ENCODE measurements around the gene CENPA. TPM values are rescaled to one million over a fixed set of nuclear protein-coding genes. Genes with fewer than 3 reads are reported as not detected.
"Not testable (repeated sequence)": the region's sequence is repeated elsewhere in the genome, so short reads cannot be mapped to it uniquely, and the experiment has no call there.

The CENPA gene
- 1.3 TPM for total RNA-seq

DNA sequence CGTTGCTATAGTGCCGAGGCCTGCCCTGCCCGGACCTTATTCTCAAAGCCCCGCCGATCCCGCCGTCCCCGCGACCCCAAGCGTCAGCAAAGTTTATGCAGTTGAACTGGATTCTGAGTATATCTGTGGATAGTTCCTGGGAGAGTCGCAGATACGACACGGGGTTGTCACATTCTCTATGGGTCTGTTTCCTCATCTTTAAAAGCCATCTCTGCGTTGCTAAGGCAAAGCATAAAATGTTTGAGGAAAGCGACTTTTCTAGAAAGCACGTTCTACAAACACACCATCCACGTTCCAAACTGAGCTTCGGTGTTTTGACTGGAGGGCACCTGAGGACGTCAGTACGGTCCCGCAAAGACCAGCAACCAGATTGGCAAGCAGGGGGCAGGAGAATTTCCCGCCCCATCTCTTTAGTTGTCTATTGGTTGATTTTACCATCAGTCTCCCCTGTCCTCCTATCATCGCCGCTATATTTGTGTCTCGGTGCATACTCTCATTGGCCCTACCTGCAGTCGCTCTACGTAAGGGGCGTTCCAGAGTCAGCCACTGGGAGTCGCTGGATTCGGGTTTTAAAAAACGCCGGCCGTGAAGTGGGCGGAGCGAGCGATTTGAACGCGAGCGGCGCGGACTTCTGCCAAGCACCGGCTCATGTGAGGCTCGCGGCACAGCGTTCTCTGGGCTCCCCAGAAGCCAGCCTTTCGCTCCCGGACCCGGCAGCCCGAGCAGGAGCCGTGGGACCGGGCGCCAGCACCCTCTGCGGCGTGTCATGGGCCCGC lies at the start of gene CENPA:
TSS of gene CENPA (plus strand) at position 626 of the 776 bp plus-strand sequence. CDS start at position 767, 141 bp downstream.
- peak; percentile 99 for DNase-seq (ENCODE audit: low spot score)

DNA sequence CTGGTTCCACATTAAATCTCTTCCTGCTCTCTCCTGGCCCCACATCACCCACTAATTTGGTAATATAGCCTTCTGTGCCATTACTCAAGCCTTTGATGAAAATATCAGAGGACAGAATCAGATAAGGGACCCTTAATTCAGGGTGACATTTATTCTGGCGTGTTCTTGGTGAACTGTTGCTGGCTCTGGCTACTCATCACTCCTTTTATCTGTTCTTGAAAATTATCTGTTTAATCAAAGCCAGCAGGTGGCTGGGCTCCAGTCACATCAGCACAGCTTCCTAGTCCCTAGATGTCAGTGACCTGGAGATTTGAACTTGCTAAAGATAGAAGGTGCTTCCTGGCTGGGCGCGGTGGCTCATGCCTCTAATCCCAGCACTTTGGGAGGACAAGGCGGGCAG lies 48.6 kb upstream of the CENPA start:
- no peak for DNase-seq (ENCODE audit: low spot score)

DNA sequence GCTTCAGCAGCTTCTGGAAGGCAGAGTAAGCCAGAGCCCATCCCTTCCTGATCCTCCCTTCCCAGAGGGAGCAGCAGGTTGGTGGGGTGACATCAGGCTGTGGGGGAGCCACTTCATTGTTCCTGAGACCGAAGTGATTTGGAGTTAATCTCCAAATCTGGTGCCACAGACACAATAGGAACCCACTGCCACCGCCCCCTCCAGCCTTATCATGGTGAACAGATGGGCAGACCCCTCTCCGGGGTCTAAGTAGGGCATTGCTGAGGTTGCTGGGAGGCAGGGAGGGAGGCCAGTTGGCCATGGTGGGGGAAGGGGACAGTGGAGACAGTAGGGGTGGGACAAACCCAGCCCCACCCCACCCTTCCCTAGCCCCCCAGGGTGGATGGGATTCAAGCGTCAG lies 47.4 kb upstream of the CENPA start:
- DNase-seq (ENCODE audit: low spot score) = no peak

DNA sequence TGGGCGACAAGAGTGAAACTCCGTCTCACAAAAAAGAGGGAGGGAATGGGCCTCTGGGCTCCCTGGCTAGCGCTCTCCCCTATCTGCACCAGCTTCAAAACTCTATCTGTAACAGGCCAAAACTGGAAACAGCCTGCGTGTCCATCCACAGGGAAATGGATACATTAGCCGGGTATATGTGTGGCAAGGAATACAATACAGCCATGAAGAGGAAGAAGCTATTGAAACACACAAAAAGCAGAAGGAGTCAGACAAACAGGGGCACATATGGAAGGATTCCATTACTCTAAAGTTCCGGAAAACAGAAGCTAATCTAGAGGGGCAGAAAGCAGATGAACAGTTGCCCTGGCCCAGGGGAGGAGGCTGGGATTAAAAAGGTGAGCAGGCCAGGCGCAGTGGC lies 46.3 kb upstream of the CENPA start:
- DNase-seq (ENCODE audit: low spot score) = no peak

DNA sequence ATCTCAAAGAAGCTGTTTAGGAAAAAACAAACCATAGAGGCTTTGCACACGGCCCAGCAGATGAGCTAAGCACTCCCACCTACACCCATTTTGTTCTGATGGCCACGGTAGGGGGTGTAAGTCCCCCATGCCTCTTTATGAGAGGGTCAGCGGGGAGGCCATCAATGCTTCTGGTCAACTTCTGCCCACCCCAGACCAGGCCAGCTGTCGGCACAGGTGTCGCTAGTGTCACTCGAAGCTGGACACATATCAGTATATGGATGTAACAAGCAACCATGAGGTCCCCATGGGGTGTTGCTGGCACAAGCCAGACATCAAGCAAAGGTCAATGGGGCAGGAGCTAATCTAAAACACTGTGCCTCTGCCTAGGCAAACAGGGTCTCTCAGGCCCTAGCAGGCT lies 45.5 kb upstream of the CENPA start:
- DNase-seq (ENCODE audit: low spot score) = no peak

DNA sequence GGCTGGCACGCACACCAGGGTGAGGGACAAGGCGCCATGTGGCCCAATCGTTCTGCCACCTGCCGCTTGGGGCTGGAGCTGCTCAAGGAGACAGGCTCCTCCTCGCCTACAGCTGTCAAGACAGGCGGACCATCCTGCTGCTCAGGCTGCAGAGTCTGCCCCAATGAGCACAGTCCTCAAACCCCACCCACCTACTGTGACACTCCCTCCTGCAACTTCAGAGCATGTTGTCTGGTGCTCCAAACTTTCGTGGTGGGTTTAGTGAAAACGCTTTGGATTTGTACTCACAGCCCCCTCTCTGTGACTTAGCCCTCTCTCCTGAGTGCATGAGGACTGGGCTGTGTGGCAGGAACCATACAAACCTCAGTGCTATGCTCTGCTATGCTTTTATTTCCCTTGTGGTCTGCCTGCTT lies 45.0 kb upstream of the CENPA start:
- DNase-seq (ENCODE audit: low spot score) = no peak

DNA sequence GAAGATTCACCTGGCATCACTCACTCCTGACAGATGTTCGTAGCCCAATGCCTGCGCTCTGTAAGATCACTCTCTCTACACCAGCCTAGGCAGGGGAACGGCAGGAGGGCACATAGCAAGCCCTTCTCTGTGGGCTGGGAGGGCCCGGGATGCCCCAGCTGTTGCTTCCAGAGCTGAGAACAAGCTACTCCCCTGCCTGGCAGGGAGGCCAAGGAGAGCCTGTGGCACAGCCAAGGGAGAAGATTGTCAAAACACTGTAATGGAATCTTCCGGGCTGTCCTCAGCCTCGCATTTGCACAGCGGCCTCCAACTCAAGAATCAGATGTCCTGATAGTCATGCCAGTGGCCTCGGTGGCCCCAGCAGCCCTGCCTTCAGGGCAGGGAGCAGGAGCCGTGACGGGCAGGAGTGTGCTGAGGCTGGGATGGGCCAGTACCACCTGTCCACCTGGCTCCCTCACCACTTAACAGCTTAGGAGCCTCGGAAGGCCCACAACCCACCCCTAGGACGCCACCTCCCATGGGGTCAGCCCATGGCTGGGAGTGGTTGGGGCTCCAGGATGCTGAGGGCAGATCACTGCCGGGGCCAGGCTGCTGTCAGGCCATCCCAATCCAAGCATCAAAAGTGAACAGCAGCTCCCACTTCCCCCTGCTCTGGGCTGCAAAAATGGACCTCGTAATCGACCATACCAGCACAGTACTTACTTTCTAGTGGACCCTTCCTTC lies 43.6 kb upstream of the CENPA start:
- DNase-seq (ENCODE audit: low spot score) = no peak

DNA sequence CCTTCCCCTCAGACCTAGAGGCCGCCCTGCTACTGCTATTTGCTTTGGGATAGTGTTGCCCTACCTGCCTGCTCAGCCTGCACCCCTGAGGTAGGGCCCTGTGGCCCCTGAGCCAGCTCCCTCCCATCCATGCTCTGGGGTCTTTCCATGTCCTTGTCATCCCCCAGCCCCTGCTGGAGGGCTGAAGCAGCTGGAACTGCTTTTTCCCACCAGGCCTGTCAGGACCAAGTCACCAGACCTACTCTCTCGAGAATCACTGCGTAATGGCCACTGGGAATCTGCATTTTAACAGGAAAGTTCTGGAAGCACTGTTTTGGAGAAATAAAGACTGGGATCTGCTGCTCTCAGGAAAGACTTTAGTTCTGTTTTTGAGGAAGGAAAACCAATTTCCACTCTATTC lies 42.0 kb upstream of the CENPA start:
- no peak for DNase-seq (ENCODE audit: low spot score)

DNA sequence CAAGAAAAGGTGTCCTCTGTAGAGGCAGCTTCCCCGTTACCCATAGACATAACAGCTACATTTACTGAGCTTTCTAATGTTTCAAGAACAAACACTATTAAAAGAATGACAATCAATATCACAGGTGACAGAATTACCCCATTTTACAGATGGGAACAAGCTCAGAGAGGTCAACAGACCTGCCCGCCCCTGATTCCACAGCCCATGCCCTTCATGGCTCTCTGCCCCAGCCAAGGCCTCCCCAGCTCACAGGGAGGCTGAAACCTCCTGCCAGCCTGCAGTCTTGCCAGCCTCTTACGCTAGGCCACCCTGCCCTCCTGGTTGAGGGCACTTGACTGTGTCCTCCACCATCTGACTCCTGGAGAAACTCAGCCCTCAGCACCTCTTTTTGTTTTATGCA lies 40.9 kb upstream of the CENPA start:
- no peak for DNase-seq (ENCODE audit: low spot score)

DNA sequence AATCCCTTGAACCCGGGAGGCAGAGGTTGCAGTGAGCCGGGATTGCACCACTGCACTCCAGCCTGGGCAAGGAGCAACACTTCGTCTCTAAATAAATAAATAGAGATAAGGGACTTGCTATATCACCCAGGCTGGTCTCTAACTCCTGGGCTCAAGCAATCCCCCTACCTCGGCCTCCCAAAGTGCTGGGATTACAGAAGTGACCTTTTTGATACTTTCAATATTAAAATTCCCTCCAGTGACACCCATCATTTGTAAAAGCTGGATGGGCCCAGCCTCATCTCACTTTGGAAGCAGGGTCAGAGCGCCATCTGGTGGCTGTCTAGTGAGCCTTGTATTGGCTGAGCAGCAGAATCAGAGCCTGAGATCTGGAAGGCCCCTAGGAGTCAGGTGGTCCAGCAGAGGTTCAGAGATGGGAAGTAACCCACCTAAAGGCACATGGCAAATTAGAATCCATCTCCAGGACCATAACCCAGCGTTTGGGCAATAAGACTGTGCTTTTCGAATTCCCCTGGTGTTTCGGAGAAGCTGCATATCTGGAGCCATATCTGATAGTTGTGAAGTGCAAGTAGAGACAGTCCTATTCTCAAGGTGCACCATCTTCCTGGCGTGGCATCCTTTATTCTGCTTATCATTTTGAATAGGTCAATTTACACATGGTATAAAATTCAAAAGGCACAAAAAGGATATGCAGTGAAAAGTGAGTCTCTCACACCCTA lies 40.1 kb upstream of the CENPA start:
- DNase-seq (ENCODE audit: low spot score) = peak; percentile 84

DNA sequence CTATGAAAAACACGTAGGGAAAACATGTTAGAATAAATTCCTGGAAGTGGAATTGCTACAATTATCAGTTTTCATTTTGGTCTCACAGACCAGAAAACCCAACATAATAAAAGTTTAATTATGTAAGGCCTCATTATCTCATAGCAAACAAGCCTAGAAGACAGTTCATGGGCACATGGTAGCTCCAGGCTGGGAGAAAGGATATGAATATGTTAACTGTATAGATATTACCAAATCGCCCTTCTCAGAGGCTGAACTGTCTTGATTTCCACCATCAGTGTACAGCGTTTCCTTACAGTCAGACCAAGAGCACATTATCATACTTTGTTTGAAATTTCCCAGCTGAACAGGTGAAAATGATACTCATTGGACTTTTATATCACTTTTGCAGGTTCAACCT lies 38.9 kb upstream of the CENPA start:
- no peak for DNase-seq (ENCODE audit: low spot score)

DNA sequence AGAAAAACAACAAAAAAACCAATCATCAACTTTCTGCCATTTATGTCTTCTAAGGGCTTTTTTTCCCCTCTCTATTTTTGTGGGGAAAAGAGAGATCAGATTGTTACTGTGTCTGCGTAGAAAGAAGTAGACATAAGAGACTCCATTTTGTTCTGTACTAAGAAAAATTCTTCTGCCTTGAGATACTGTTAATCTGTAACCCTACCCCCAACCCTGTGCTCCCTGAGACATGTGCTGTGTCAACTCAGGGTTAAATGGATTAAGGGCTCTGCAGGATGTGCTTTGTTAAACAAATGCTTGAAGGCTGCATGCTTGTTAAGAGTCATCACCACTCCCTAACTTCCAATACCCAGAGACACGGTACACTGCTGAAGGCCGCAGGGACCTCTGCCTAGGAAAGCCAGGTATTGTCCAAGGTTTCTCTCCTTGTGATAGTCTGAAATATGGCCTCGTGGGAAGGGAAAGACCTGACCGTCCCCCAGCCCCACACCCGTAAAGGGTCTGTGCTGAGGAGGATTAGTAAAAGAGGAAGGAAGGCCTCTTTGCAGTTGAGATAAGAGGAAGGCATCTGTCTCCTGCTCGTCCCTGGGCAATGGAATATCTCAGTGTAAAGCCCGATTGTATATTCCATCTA lies 36.0 kb upstream of the CENPA start:
- not testable (repeated sequence) for DNase-seq (ENCODE audit: low spot score)

DNA sequence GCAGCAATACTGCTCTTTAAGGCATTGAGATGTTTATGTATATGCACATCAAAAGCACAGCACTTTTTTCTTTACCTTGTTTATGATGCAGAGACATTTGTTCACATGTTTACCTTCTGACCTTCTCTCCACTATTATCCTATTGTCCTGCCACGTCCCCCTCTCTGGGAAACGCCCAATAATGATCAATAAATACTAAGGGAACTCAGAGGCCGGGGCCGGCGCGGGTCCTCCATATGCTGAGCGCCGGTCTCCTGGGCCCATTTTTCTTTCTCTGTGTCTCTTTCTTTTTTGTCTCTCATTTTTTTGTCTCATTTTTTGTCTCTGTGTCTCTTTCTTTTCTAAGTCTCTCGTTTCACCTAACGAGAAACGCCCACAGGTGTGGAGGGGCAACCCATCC lies 35.4 kb upstream of the CENPA start:
- DNase-seq (ENCODE audit: low spot score) = not testable (repeated sequence)

DNA sequence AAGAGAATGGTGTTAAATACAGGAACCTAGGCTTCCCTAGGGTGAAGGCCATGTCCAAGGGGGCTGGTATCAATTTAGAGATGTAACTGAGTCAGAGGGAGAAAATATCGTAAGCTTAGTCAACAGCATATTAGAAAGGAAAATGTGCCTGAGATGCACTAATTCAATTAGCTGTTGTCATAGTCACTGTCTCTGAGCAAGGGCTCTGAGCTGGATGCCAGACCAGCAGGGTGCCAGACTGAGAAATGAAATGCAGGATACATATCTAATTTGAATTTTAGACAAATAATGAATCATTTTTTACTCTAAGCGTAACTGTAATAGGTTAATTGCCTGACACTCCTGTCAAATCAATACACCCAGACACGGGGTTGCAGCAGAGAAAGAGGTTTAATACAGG lies 33.2 kb upstream of the CENPA start:
- DNase-seq (ENCODE audit: low spot score) = no peak

DNA sequence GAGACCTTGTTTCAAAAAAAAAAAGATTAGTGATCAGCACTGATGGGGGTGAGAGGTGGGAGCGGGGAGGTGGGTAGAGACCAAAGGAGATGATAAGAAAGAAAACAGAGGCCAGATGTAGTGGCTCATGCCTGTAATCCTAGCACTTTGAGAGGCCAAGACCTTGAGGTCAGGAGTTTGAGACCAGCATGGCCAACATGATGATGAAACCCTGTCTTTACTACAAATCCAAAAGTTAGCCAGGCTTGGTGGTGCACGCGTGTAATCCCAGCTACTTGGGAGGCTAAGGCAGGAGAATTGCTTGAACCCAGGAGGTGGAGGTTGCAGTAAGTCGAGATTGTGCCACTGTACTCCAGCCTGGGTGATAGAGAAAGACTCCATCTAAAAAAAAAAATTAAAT lies 31.3 kb upstream of the CENPA start:
- DNase-seq (ENCODE audit: low spot score) = no peak

DNA sequence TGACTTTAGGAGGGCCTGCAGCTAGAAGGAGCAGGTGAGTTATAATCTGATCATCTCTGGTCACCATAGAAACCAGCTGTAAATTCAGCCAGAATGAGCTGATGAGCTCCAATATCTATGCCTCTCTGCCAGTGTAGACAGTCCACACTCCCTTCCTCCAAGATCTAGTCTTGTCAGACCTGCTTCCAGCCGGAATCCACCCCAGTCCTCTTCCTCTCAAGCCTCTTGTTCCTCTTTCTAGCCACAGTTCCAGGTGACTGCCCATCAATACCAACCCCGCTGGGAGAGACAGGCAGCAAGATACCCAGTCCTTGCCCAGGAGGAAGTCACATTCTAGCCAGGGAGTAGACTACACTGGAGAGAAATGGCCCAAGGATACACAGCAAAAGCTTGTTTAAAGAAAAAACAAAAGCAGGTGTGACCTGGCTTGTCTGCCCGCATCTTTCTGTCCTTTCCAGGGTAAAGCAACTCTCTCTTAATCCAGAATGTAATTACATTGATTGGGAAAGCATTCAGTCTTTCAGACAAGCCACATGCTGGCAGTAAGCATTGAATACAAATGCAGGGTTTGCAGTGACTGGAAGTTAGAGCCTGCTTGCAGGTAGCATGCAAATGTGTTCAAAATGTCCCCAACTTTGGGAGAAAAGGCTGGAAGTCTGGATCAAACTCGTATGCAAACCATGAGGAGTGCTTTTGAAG lies 30.7 kb upstream of the CENPA start:
- no peak for DNase-seq (ENCODE audit: low spot score)

DNA sequence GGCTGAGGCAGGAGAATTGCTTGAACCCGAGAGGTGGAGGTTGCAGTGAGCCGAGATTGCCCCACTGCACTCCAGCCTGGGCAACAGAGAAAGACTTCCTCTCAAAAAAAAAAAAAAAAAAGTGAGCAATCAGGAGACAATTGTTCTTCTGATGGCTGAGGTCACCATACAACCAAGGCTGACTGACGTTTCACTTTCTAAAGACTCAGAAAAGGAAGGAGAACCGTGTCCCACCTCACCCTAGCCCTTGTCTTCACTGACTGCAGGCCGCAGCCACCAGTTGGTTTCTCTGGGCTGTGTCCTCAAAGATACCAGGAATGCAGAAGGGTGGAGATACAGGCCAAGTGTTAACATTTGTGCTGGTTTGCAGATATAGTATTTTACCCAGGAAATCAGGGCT lies 29.5 kb upstream of the CENPA start:
- DNase-seq (ENCODE audit: low spot score) = no peak

DNA sequence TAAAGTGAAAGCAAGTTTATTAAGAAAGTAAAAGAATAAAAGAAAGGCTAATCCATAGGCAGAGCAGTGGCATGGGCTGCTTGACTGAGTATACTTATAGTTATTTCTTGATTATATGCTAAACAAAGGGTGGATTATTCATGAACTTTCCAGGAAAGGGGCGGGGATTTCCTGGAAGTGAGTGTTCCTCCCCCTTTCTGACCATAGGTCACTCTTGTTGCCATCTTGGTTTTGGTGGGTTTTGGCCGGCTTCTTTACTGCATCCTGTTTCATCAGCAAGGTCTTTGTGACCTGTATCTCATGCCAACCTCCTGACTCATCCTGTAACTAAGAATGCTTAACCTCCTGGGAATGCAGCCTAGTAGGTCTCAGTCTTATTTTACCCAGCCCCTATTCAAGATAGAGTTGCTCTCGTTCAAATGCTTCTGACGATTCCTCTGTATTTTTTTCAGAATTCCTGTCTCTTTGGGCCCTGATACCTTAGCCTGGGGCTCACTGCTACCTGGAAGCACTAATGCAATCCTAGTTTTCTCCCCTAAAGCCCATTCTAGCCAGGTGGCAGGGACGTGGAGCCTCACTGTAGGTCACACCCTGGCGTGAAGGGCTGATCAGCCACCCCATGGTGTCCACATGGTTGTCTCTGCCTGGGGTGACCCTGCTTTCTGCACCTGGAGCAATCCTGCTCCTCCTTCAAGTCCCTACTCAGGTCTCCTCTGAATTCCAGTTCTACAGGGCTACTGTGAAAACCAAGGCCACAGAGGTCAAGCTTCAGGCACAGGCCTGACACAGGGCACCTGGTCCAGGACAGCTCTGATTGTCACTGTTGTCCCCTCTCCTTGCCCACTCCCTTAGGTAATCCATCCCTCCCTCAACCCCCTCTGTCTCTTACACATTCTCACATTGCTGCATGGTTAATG lies 27.7 kb upstream of the CENPA start:
- DNase-seq (ENCODE audit: low spot score) = peak; percentile 70

DNA sequence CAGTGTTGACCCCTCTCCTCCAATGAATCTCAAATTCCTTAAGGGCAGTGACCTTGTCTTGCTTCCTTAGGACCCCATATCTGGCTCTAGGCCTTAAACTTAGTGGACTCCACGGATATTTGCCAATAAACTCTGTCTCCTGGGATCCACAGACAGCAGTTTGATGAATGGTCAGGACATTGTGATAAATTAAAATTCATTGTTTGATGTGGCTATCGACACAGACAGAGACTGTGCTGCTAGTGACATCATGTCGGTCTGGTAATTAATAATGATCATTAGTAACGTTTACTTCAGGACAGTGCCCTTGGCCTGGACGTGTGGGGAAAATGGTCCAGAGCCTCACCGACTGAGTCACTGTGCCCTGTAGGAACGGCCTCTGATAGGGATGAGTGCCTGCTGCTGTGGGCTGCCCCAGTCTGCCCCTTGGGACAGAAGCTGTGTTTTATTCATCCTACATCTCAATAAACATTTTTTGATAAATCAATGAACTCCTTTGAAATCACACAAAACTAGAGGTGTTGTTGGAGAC lies 27.0 kb upstream of the CENPA start:
- no peak for DNase-seq (ENCODE audit: low spot score)

DNA sequence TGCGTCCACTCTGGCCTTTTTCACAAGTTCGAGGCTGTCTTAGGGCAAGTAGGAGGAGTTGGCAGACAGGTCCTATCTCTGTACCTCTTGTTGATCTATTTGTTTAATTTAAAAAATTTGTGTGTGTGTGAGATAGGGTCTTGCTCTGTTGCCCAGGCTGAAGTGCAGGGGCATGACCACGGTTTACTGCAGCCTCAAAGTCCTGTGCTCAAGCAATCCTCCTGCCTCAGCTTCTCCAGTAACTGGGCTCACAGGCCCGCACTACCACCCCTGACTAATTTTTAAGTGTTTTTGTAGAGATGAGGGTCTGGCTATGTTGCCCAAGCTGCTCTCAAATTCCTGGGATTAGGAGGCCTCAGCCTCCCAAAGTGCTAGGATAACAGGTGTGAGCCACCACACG lies 26.0 kb upstream of the CENPA start:
- DNase-seq (ENCODE audit: low spot score) = no peak

All from mucosa of gallbladder (tissue), 1 donor.